H1 (cell line): ENCODE measurements around the gene SULT6B1. TPM values are rescaled to one million over a fixed set of nuclear protein-coding genes. Genes with fewer than 3 reads are reported as not detected.

Source experiments
- CTCF ChIA-PET: fragments of 300-600 bp; sonication (Branson Sonifier 250); formaldehyde crosslinking; loops from one replicate; lab custom pipeline; 2021; ENCODE audit not compliant: partially characterized antibody; lab: Charles Lee
- POLR2A ChIA-PET: fragments of 300-600 bp; sonication (Branson Sonifier 250); formaldehyde crosslinking; loops from one replicate; lab custom pipeline; 2021; ENCODE audit warnings: inconsistent platforms; ENCODE audit not compliant: partially characterized antibody; lab: Charles Lee
- DNase-seq, 2 experiments: peaks; one replicate each; pipeline versions ENCODE4 v3.0.0 to v3.0.0-alpha.2; 2010 to 2022; ENCODE audit warnings: low spot score in 2 of 2, low read depth in 1 of 2, mixed read lengths in 1 of 2
- FAIRE-seq: peaks from 2 replicates; lab custom pipeline; 2011; peaks lifted over from hg19 to GRCh38; lab: Jason Lieb, UNC
- H2AFZ ChIP-seq: 2 replicates; pipeline ENCODE4 v1.8.1; 2012; ENCODE audit warnings: low read length, inconsistent platforms
- H2AK5ac ChIP-seq: 2 replicates; pipeline ENCODE4 v1.6.1; 2013; ENCODE audit warnings: low read depth, low read length
- H2BK120ac ChIP-seq: replicated peaks from 2 replicates; pipeline ENCODE3; 2013; ENCODE audit warnings: low read depth, low read length, inconsistent platforms
- H2BK12ac ChIP-seq: 2 replicates; pipeline ENCODE4 v1.6.1; 2013; ENCODE audit warnings: low read depth, low read length
- H2BK15ac ChIP-seq: 2 replicates; pipeline ENCODE4 v1.6.1; 2013; ENCODE audit warnings: low read length
- H2BK20ac ChIP-seq: 2 replicates; pipeline ENCODE4 v1.6.1; 2013; ENCODE audit warnings: low read length
- H2BK5ac ChIP-seq: 2 replicates; pipeline ENCODE4 v1.6.1; 2013; ENCODE audit warnings: low read depth, low read length
- H3K14ac ChIP-seq: 2 replicates; pipeline ENCODE4 v1.6.1; 2013; ENCODE audit warnings: inconsistent platforms; ENCODE audit not compliant: insufficient read length
- H3K18ac ChIP-seq: 2 replicates; pipeline ENCODE4 v1.6.1; 2013; ENCODE audit warnings: low read length; ENCODE audit errors: extremely low read depth
- H3K23ac ChIP-seq: 2 replicates; pipeline ENCODE4 v1.6.1; 2013; ENCODE audit warnings: inconsistent platforms; ENCODE audit not compliant: insufficient read length
- H3K23me2 ChIP-seq: 2 replicates; pipeline ENCODE4 v1.6.1; 2013; ENCODE audit warnings: low read depth, low read length
- H3K27ac ChIP-seq: 2 replicates; pipeline ENCODE4 v1.6.1; 2011; ENCODE audit warnings: low read depth, low read length, inconsistent platforms
- H3K27me3 ChIP-seq, 4 experiments: replicated peaks in 1 of 4; 1 replicate in 1 of 4; 2 replicates in 3 of 4; pipeline versions ENCODE4 v1.6.1 to v1.8.1; 2011 to 2013; ENCODE audit warnings: low read length in 3 of 4, mild to moderate bottlenecking in 3 of 4, inconsistent platforms in 2 of 4, mixed read lengths in 2 of 4, moderate library complexity in 1 of 4; ENCODE audit not compliant: control insufficient read depth in 3 of 4, insufficient read depth in 3 of 4; ENCODE audit errors: extremely low read depth in 1 of 4
- H3K36me3 ChIP-seq, 4 experiments: 2 replicates each; pipeline versions ENCODE4 v1.6.1 to v1.8.1; 2011 to 2013; ENCODE audit warnings: mild to moderate bottlenecking in 4 of 4, low read length in 3 of 4, moderate library complexity in 2 of 4, control low read depth in 1 of 4, inconsistent platforms in 1 of 4; ENCODE audit not compliant: insufficient read depth in 4 of 4, control insufficient read depth in 2 of 4
- H3K4ac ChIP-seq: replicated peaks from 2 replicates; pipeline ENCODE3; 2013; ENCODE audit warnings: low read length, low read depth, mixed read lengths, inconsistent platforms; ENCODE audit not compliant: insufficient read length
- H3K4me1 ChIP-seq, 4 experiments: replicated peaks in 1 of 4; 1 replicate in 1 of 4; 2 replicates in 3 of 4; pipeline versions ENCODE4 v1.6.1 to v1.8.1; 2011 to 2013; ENCODE audit warnings: low read length in 3 of 4, inconsistent platforms in 2 of 4, mixed read lengths in 1 of 4; ENCODE audit not compliant: insufficient read depth in 4 of 4, control insufficient read depth in 3 of 4
- H3K4me2 ChIP-seq, 2 experiments: 2 replicates each; pipeline versions ENCODE4 v1.6.1 to v1.8.1; 2011 to 2013; ENCODE audit warnings: low read depth in 2 of 2, low read length in 2 of 2, control low read depth in 1 of 2, inconsistent platforms in 1 of 2, mild to moderate bottlenecking in 1 of 2; ENCODE audit not compliant: insufficient read depth in 1 of 2
- H3K4me3 ChIP-seq, 4 experiments: fragments of 200-600, 300-600 bp in 1 of 4; sonication (generic), shearing (Covaris generic), sonication (Bioruptor Twin) in 1 of 4; 2 replicates each; pipeline versions ENCODE4 v1.5.1 to v1.8.1; 2011 to 2016; ENCODE audit warnings: low read length in 4 of 4, low read depth in 3 of 4, control low read depth in 2 of 4, inconsistent platforms in 2 of 4, mild to moderate bottlenecking in 2 of 4, mixed read lengths in 1 of 4, moderate library complexity in 1 of 4; ENCODE audit not compliant: insufficient read depth in 2 of 4; ENCODE audit errors: extremely low read depth in 1 of 4
- H3K56ac ChIP-seq: replicated peaks from 2 replicates; pipeline ENCODE3; 2013; ENCODE audit warnings: low read depth, mild to moderate bottlenecking, mixed read lengths, low read length, inconsistent platforms; ENCODE audit not compliant: insufficient read length
- H3K79me1 ChIP-seq: 2 replicates; pipeline ENCODE4 v1.6.1; 2013; ENCODE audit warnings: low read depth, low read length, control low read depth
- H3K79me2 ChIP-seq, 2 experiments: 2 replicates each; pipeline versions ENCODE4 v1.6.1 to v1.8.1; 2012 to 2013; ENCODE audit warnings: low read length in 2 of 2, mild to moderate bottlenecking in 2 of 2, inconsistent platforms in 1 of 2; ENCODE audit not compliant: insufficient read depth in 2 of 2, control insufficient read depth in 1 of 2
- H3K9ac ChIP-seq, 4 experiments: replicated peaks in 1 of 4; 1 replicate in 1 of 4; 2 replicates in 3 of 4; pipeline versions ENCODE4 v1.6.1 to v1.8.1; 2011 to 2013; ENCODE audit warnings: low read depth in 3 of 4, low read length in 3 of 4, control low read depth in 2 of 4, mild to moderate bottlenecking in 2 of 4, moderate library complexity in 2 of 4, inconsistent platforms in 1 of 4; ENCODE audit errors: extremely low read depth in 1 of 4
- H3K9me3 ChIP-seq, 2 experiments: 2 replicates each; pipeline versions ENCODE4 v1.6.1 to v1.8.1; 2012 to 2013; ENCODE audit warnings: mild to moderate bottlenecking in 2 of 2, moderate library complexity in 2 of 2, control low read depth in 1 of 2, inconsistent platforms in 1 of 2, low read depth in 1 of 2, low read length in 1 of 2, mixed read lengths in 1 of 2; ENCODE audit not compliant: insufficient read depth in 2 of 2
- H4K20me1 ChIP-seq, 2 experiments: replicated peaks in 1 of 2; 2 replicates each; pipeline versions ENCODE3 to v1.8.1; 2011 to 2013; ENCODE audit warnings: inconsistent platforms in 2 of 2, low read length in 2 of 2, mild to moderate bottlenecking in 1 of 2; ENCODE audit not compliant: insufficient read depth in 2 of 2, control insufficient read depth in 1 of 2
- H4K5ac ChIP-seq: 2 replicates; pipeline ENCODE4 v1.6.1; 2013; ENCODE audit warnings: low read length, low read depth, mixed read lengths, inconsistent platforms; ENCODE audit not compliant: insufficient read length
- H4K8ac ChIP-seq: 2 replicates; pipeline ENCODE4 v1.8.0; 2013; ENCODE audit warnings: mild to moderate bottlenecking, moderate library complexity, low read length, inconsistent platforms; ENCODE audit not compliant: insufficient read depth; ENCODE audit errors: extremely low read depth
- H4K91ac ChIP-seq: replicated peaks from 2 replicates; pipeline ENCODE3; 2013; ENCODE audit warnings: low read length, mixed read lengths, inconsistent platforms; ENCODE audit not compliant: insufficient read length
- CBX5 ChIP-seq: fragments of 300-800, 300-1000 bp; sonication (generic); IDR thresholded peaks from 2 replicates; pipeline ENCODE4 v1.7.1; 2016; ENCODE audit warnings: antibody characterized with exemption, low read length, low read depth
- E2F6 ChIP-seq: IDR thresholded peaks from 2 replicates; pipeline ENCODE4 v1.6.1; 2012; ENCODE audit warnings: inconsistent platforms
- POU5F1 ChIP-seq: IDR thresholded peaks from 2 replicates; pipeline ENCODE4 v1.6.1; 2011; ENCODE audit warnings: low read depth, mild to moderate bottlenecking, low read length, moderate library complexity
- RNF2 ChIP-seq: fragments of 200-900, 300-1000 bp; sonication (generic); IDR thresholded peaks from 2 replicates; pipeline ENCODE4 v1.7.1; 2016; ENCODE audit warnings: borderline replicate concordance, low read depth, mild to moderate bottlenecking, antibody characterized with exemption, low read length; ENCODE audit not compliant: poor library complexity, severe bottlenecking; ENCODE audit errors: missing control alignments
- SP4 ChIP-seq: IDR thresholded peaks from 2 replicates; pipeline ENCODE4 v1.6.1; 2012; ENCODE audit warnings: low read length, inconsistent platforms
- USF2 ChIP-seq: IDR thresholded peaks from 2 replicates; pipeline ENCODE4 v1.6.1; 2011; ENCODE audit warnings: low read length, improper control_type of control experiment
- WGBS, 2 experiments: shearing (Covaris generic) in 1 of 2; methylation state at CpG; one replicate each; pipeline versions ENCODE4 v1.1.6 to v1.1.7; 2013 to 2015; ENCODE audit warnings: low lambda C conversion rate in 2 of 2, mixed read lengths in 2 of 2, inconsistent platforms in 1 of 2, low coverage in 1 of 2, missing lambda C conversion rate in 1 of 2; ENCODE audit not compliant: insufficient replicate concordance in 2 of 2, insufficient coverage in 1 of 2, insufficient read length in 1 of 2; ENCODE audit errors: extremely low coverage in 1 of 2, missing lambda C conversion rate in 1 of 2; 5-methylcytosine and 5-hydroxymethylcytosine counted together
- polyA plus RNA-seq, 7 experiments: library from polyadenylated mRNA; depleted of rRNA in 3 of 7; stranded (reverse) in 5 of 7; unstranded in 2 of 7; fragments of >200 nt in 5 of 7; fragments of 200-250 nt in 2 of 7; gene quantifications; 1 replicate in 5 of 7; 2 replicates in 1 of 7; 4 replicates in 1 of 7; pipeline versions ENCODE4 v1.2.1 to v1.2.3, GENCODE V29; 2011 to 2013; ENCODE audit warnings: missing spikeins in 2 of 7, mixed read lengths in 2 of 7
- total RNA-seq: library from RNA; stranded (reverse); fragmentation: NEBNext Ultra II Directional; extraction: Animal tissue kit (Norgen Biotek cat#: 25700); gene quantifications from 2 replicates; pipeline ENCODE4 v1.2.1, GENCODE V29; 2021

SULT6B1 gene
- total and polyA plus RNA-seq, 2 of the 8 experiments (the other 6 are each of a cell fraction or from before 2014, with no cell fraction given), result not detected

GRCh38 chr2:37201766-37202165 lies 13.3 kb upstream of the SULT6B1 start:
- H2AFZ ChIP-seq, result no peak overlapping the region
- H3K4me1 ChIP-seq, result peaks cover 0 to 17% (median 5%) of the 10 kb centered on the region in 4 experiments; a peak in 4 of 7 replicates
- no peak overlapping the region for H3K56ac ChIP-seq
- DNase-seq (no peak), FAIRE-seq (no peak)
- peak overlapping the region; percentile 6 for H4K5ac ChIP-seq
- H2AK5ac ChIP-seq, result no peak overlapping the region
- H3K9ac ChIP-seq, result no peak overlapping the region
- no peak overlapping the region for H3K14ac ChIP-seq
- no peak overlapping the region for H2BK20ac ChIP-seq
- H4K20me1 ChIP-seq, result peaks cover 0 to 2% of the 10 kb centered on the region in 2 experiments
- H3K27ac ChIP-seq, result peak overlapping the region; percentile 52; the same call in 1 of the 2 replicates
- POLR2A ChIA-PET, result interaction anchor here (0.6 to 3.1 kb wide), 6 partner anchors 12 to 440 kb away, joined by 3 to 26 read pairs (median 4); partner anchors contain the start of genes CEBPZ, NDUFAF7 and SULT6B1
- peaks cover 4 to 56% (median 36%) of the 10 kb centered on the region in 4 experiments; a peak in 6 of 8 replicates for H3K36me3 ChIP-seq
- no peak overlapping the region for H2BK120ac ChIP-seq
- H3K27me3 ChIP-seq, result no peaks in the 10 kb centered on the region
- WGBS, 2 experiments, result 80% methylated on average over 1 of the region's 1 CpG; no CpG with 5 or more reads in 1 of the 2 experiments
- H3K79me2 ChIP-seq, result peaks cover 3 to 35% of the 10 kb centered on the region in 2 experiments; a peak in 3 of 4 replicates
- CTCF ChIA-PET, result interaction anchor here (0.6 to 1.5 kb wide), 5 partner anchors 11 to 34 kb away, joined by 3 to 5 read pairs (median 3); partner anchors contain the start of gene SULT6B1
- H3K4ac ChIP-seq, result peak overlapping the region; percentile 9
- H3K23me2 ChIP-seq, result peaks cover 4% of the 10 kb centered on the region
- H3K23ac ChIP-seq, result no peak overlapping the region
- H3K18ac ChIP-seq, result peak overlapping the region; percentile 36; the same call in 1 of the 2 replicates
- no peak overlapping the region for H3K4me2 ChIP-seq
- H3K4me3 ChIP-seq, result no peak overlapping the region
- H3K9me3 ChIP-seq, result peaks cover 8 to 9% of the 10 kb centered on the region in 2 experiments
- H4K91ac ChIP-seq, result no peak overlapping the region
- no peak overlapping the region for H2BK15ac ChIP-seq
- no peaks in the 10 kb centered on the region for H3K79me1 ChIP-seq
- no peak overlapping the region for H4K8ac ChIP-seq
- H2BK5ac ChIP-seq, result no peak overlapping the region
- H2BK12ac ChIP-seq, result no peak overlapping the region
- TF ChIP-seq RNF2 (no peak), SP4 (no peak), POU5F1 (no peak), E2F6 (no peak), USF2 (no peak), CBX5 (no peak)
